ENCODE data around the gene MRTFB. TPM values are rescaled to one million over a fixed set of nuclear protein-coding genes. Genes with fewer than 3 reads are reported as not detected.

Gene MRTFB
- total RNA-seq, 1 experiment from 2014 or later = 12.7 TPM

DNA sequence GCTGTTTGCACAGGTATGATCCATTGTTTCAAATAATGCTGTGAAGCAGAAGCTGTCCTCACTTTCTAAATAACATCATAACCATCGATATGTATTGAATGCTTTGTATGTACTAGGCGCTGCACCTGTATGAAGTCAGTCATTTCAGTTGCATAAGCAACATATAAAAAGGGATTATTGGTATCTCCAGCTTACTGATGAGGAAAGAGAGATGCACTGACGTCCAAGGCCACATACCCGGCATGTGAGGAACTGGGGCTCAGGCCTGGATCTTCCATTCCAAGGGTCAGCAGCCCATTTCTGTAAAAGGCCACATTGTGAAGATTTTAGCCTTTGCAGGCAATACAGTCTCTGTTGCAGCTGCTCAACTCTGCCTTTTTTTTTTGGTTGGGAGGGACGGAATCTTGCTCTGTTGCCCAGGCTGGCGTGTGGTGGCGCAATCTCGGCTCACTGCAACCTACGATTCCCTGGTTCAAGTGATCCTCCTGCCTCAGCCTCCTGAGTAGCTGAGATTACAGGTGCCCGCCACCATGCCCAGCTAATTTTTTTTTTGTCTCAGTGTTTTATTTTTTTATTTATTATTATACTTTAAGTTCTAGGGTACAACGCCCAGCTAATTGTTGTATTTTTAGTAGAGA lies 244.7 kb downstream of the MRTFB start:
- no TSS peak for BruUV-seq (replicated peaks)
- intact Hi-C loops (cut with micrococcal nuclease) = no loop called here
- Histone ChIP-seq H3K9me3 (ENCODE audit: low read length) (no peaks in the 10 kb centered on the region), H3K9me2 (replicated peaks; ENCODE audit: low read length) (no peaks in the 10 kb centered on the region), H3K4me2 (ENCODE audit: low read length) (no peak overlapping the region), H3K9ac (ENCODE audit: low read length) (no peak overlapping the region), H3K36me3 (ENCODE audit: low read depth, low read length) (no peaks in the 10 kb centered on the region), H2AFZ (ENCODE audit: low read length) (no peak overlapping the region), H3K4me3 (ENCODE audit: low read length) (no peak overlapping the region), H4K20me1 (ENCODE audit: low read length) (no peaks in the 10 kb centered on the region), H3K79me2 (ENCODE audit: low read length) (peaks cover 70% of the 10 kb centered on the region), H3K27ac (ENCODE audit: low read length) (no peak overlapping the region), H3K27me3 (ENCODE audit: low read length) (no peaks in the 10 kb centered on the region), H3F3A (ENCODE audit: low read length, unreplicated experiment) (no peaks in the 10 kb centered on the region), H3K4me1 (ENCODE audit: insufficient read depth, low read length) (peaks cover 8% of the 10 kb centered on the region; the same call in 1 of the 2 replicates)
- ChIA-PET POLR2A (ENCODE audit: unreplicated experiment) (interaction anchor here (0.6 kb wide), 1 partner anchor 70 kb away, joined by 4 read pairs; no protein-coding TSS in a partner anchor), CTCF (no interaction called here)
- DNase-seq (no peak), ATAC-seq (no peak)
- TF ChIP-seq, protein P1, sequence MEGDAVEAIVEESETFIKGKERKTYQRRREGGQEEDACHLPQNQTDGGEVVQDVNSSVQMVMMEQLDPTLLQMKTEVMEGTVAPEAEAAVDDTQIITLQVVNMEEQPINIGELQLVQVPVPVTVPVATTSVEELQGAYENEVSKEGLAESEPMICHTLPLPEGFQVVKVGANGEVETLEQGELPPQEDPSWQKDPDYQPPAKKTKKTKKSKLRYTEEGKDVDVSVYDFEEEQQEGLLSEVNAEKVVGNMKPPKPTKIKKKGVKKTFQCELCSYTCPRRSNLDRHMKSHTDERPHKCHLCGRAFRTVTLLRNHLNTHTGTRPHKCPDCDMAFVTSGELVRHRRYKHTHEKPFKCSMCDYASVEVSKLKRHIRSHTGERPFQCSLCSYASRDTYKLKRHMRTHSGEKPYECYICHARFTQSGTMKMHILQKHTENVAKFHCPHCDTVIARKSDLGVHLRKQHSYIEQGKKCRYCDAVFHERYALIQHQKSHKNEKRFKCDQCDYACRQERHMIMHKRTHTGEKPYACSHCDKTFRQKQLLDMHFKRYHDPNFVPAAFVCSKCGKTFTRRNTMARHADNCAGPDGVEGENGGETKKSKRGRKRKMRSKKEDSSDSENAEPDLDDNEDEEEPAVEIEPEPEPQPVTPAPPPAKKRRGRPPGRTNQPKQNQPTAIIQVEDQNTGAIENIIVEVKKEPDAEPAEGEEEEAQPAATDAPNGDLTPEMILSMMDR (conservative IDR thresholded peaks at IDR 0.05; ENCODE audit: low read depth, low read length) = no peak
- TF ChIP-seq EZH2 (IDR thresholded peaks at IDR 0.05; ENCODE audit: low read length, unreplicated experiment) (no peak), EZH2phosphoT487 (IDR thresholded peaks at IDR 0.05; ENCODE audit: borderline replicate concordance, low read length) (no peak)

Small RNA genes lying within 50 kb of the gene (microRNA-seq; reads per million reads assigned to microRNA genes)
- 29.6 reads per million, percentile 51 among the genes with 10 or more reads in this experiment for gene MIR193B (ENCODE audit: unreplicated experiment)
- 2.3 reads per million for gene MIR365A (ENCODE audit: unreplicated experiment)

Other genes starting within 250 kb of the MRTFB start
- gene ERCC4, start 151.2 kb upstream of the MRTFB start, total RNA-seq (2014; rRNA removed) = 3.2 and 4.9 TPM in 2 replicates